Stomach (tissue), 4 donors: ENCODE measurements around the gene ZNF462.

Experiments
- POLR2AphosphoS5 ChIP-seq, 3 donors: sonication (generic); formaldehyde crosslinking; IDR thresholded peaks; one replicate each; pipeline ENCODE4 v1.6.1; 2016; ENCODE audit warnings: antibody characterized with exemption in 3 of 3
- TF ChIP-seq, protein P1 (sequence below), 7 experiments: fragments of 450-650 bp in 4 of 7; fragments of 200-600 bp in 3 of 7; sonication (generic) in 3 of 7; IDR thresholded peaks; one replicate each; pipeline ENCODE4 v1.5.1; 2016 to 2019; ENCODE audit warnings: antibody characterized with exemption in 7 of 7, control low read depth in 2 of 7, mild to moderate bottlenecking in 1 of 7

DNA sequence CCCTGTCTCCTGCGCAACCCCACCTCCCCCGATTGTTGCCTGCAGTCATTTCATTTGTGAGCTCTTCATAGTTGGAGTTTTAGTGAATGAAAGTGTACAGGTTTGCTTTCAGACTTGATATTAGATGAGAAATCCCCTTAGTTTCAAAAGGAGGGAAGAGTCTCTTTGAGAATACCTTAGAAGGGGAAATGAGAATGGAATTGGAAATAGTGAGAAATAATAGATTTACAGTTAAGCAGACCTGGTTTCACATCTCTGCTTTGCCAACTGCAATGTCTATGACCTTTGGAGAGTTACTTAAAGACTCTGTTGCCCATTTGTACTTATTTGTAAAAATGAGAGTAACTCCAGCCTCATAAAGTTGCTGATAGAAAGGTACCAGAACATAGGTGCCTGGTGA, 120.4 kb downstream of the ZNF462 start:
- TF ChIP-seq, protein P1, sequence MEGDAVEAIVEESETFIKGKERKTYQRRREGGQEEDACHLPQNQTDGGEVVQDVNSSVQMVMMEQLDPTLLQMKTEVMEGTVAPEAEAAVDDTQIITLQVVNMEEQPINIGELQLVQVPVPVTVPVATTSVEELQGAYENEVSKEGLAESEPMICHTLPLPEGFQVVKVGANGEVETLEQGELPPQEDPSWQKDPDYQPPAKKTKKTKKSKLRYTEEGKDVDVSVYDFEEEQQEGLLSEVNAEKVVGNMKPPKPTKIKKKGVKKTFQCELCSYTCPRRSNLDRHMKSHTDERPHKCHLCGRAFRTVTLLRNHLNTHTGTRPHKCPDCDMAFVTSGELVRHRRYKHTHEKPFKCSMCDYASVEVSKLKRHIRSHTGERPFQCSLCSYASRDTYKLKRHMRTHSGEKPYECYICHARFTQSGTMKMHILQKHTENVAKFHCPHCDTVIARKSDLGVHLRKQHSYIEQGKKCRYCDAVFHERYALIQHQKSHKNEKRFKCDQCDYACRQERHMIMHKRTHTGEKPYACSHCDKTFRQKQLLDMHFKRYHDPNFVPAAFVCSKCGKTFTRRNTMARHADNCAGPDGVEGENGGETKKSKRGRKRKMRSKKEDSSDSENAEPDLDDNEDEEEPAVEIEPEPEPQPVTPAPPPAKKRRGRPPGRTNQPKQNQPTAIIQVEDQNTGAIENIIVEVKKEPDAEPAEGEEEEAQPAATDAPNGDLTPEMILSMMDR (IDR thresholded peaks at IDR 0.05) = no peak
- TF ChIP-seq POLR2AphosphoS5 (IDR thresholded peaks at IDR 0.05) = no peak
